ENCODE measurements around the gene NPFF.
"Not testable (repeated sequence)": the region's sequence is repeated elsewhere in the genome, so short reads cannot be mapped to it uniquely, and the experiment has no call there.

NPFF gene

GRCh38 chr12:53506881-53507602 is at the start of gene NPFF:
Gene NPFF, minus strand, starts transcription at chr12:53507484. Its CDS starts 10 bp downstream, at chr12:53507474.
- no peak for DNase-seq (ENCODE audit: low spot score)

GRCh38 chr12:53552361-53553327 is 45.4 kb upstream of the NPFF start:
- DNase-seq (ENCODE audit: low spot score): no peak

- peak; percentile 53 for DNase-seq (ENCODE audit: low spot score)
These were observed 44.6 kb upstream of the NPFF start for GRCh38 chr12:53551889-53552291.

GRCh38 chr12:53550595-53550994 is 43.3 kb upstream of the NPFF start:
- no peak for DNase-seq (ENCODE audit: low spot score)

- DNase-seq (ENCODE audit: low spot score): not testable (repeated sequence)
These were observed 42.8 kb upstream of the NPFF start for GRCh38 chr12:53550131-53550530.

- DNase-seq (ENCODE audit: low spot score): not testable (repeated sequence)
These were observed 41.1 kb upstream of the NPFF start for GRCh38 chr12:53548354-53548753.

GRCh38 chr12:53543539-53543938 is 36.3 kb upstream of the NPFF start:
- peak; percentile 84 for DNase-seq (ENCODE audit: low spot score)

GRCh38 chr12:53539526-53539925 is 32.2 kb upstream of the NPFF start:
- no peak for DNase-seq (ENCODE audit: low spot score)

GRCh38 chr12:53538209-53538689 is 31.0 kb upstream of the NPFF start:
- peak; percentile 85 for DNase-seq (ENCODE audit: low spot score)

GRCh38 chr12:53536962-53537361 is 29.7 kb upstream of the NPFF start:
- DNase-seq (ENCODE audit: low spot score): no peak

- DNase-seq (ENCODE audit: low spot score): peak; percentile 73
These were observed 26.2 kb upstream of the NPFF start for GRCh38 chr12:53533471-53533870.

- no peak for DNase-seq (ENCODE audit: low spot score)
These were observed 25.5 kb upstream of the NPFF start for GRCh38 chr12:53532524-53533445.

GRCh38 chr12:53532021-53532420 is 24.7 kb upstream of the NPFF start:
- no peak for DNase-seq (ENCODE audit: low spot score)

GRCh38 chr12:53530920-53531319 is 23.6 kb upstream of the NPFF start:
- DNase-seq (ENCODE audit: low spot score): no peak

- DNase-seq (ENCODE audit: low spot score): no peak
These were observed 22.8 kb upstream of the NPFF start for GRCh38 chr12:53530061-53530460.

GRCh38 chr12:53524476-53524875 is 17.2 kb upstream of the NPFF start:
- no peak for DNase-seq (ENCODE audit: low spot score)

- DNase-seq (ENCODE audit: low spot score): no peak
These were observed 15.8 kb upstream of the NPFF start for GRCh38 chr12:53523131-53523530.

- DNase-seq (ENCODE audit: low spot score): no peak
These were observed 11.1 kb upstream of the NPFF start for GRCh38 chr12:53518381-53518780.

- DNase-seq (ENCODE audit: low spot score): no peak
These were observed 9.6 kb upstream of the NPFF start for GRCh38 chr12:53516758-53517455.

- DNase-seq (ENCODE audit: low spot score): no peak
These were observed 8.0 kb upstream of the NPFF start for GRCh38 chr12:53515291-53515680.

- DNase-seq (ENCODE audit: low spot score): no peak
These were observed 7.5 kb upstream of the NPFF start for GRCh38 chr12:53514628-53515290.
